Right lobe of liver (tissue), 6 donors: ENCODE data around the gene GCAT. TPM values are rescaled to one million over a fixed set of nuclear protein-coding genes. Genes with fewer than 3 reads are reported as not detected.
A peak's percentile ranks its signal among the peaks of the same experiment; 100 is the strongest.

Experiments
- ATAC-seq, 4 donors: fragments of 200-7000 bp; cut with Tn5 transposase; one replicate each; pipeline ENCODE4 v1.9.1; 2020; ENCODE audit warnings: mild to moderate bottlenecking in 4 of 4, moderate library complexity in 4 of 4
- DNase-seq, 3 donors: peaks; one replicate each; pipeline ENCODE4 v3.0.0-alpha.2; 2020
- H3K27ac ChIP-seq, 3 donors: fragments of 200-600 bp; one replicate each; pipeline ENCODE4 v1.8.0; 2022
- H3K27me3 ChIP-seq, 2 donors: fragments of 200-600 bp; one replicate each; pipeline ENCODE4 v1.8.0; 2022
- H3K36me3 ChIP-seq, 4 donors: fragments of 200-600 bp; sonication (generic) in 1 of 4; one replicate each; pipeline versions ENCODE4 v1.5.1 to v1.8.0; 2017 to 2022; ENCODE audit warnings: control low read depth in 1 of 4
- H3K4me1 ChIP-seq, 4 donors: fragments of 200-600 bp; sonication (generic) in 1 of 4; one replicate each; pipeline versions ENCODE4 v1.5.1 to v1.8.0; 2017 to 2022; ENCODE audit warnings: control low read depth in 1 of 4
- H3K4me3 ChIP-seq, 3 donors: fragments of 200-600 bp; one replicate each; pipeline ENCODE4 v1.8.0; 2022
- H3K9me3 ChIP-seq, 4 donors: fragments of 200-600 bp; sonication (generic) in 1 of 4; one replicate each; pipeline versions ENCODE4 v1.5.1 to v1.8.0; 2017 to 2022; ENCODE audit warnings: control low read depth in 1 of 4
- CTCF ChIP-seq, 4 donors: fragments of 200-600 bp in 3 of 4; fragments of 450-650 bp in 1 of 4; IDR thresholded peaks; one replicate each; pipeline versions ENCODE4 v1.5.1 to v1.8.0; 2016 to 2022; ENCODE audit warnings: antibody characterized with exemption in 4 of 4, mild to moderate bottlenecking in 2 of 4
- POLR2A ChIP-seq: fragments of 450-650 bp; IDR thresholded peaks from one replicate; pipeline ENCODE4 v1.6.1; 2017; ENCODE audit warnings: antibody characterized with exemption, mild to moderate bottlenecking
- WGBS: methylation state at CpG from one replicate; pipeline ENCODE4 v1.1.6; 2018; ENCODE audit warnings: low coverage, low lambda C conversion rate; ENCODE audit not compliant: insufficient coverage; ENCODE audit errors: missing lambda C conversion rate; 5-methylcytosine and 5-hydroxymethylcytosine counted together
- intact Hi-C, 2 donors: fragments of 100-400 bp; cut with DNase I; formaldehyde crosslinking; loops; one replicate each; pipeline versions ENCODE4 v1.11.2 to v1.14.1; 2022
- total RNA-seq, 6 experiments: library from RNA; depleted of rRNA in 2 of 6; stranded (reverse); fragments of >200 nt in 2 of 6; fragmentation: NEBNext Ultra II Directional in 3 of 6; extraction: Animal tissue kit (Norgen Biotek cat#: 25700) in 3 of 6; gene quantifications; one replicate each; pipeline versions ENCODE4 v1.1.0 to v1.2.4, GENCODE V29; 2016 to 2023
- donor health status: DM: no; HTN: yes; CAD: no.
- donor health status: DM: no; HTN: no; CAD: no.
- donor health status: DM: no; HTN: no; CAD: no.
- donor health status: DM: no; HTN: yes; CAD: no.
- donor health status: DM: no; HTN: yes; CAD: no.

The GCAT gene
- total RNA-seq, 6 experiments from 2014 or later: 21.9 to 43.0 (median 29.8) TPM

GRCh38 chr22:37782340-37783168 is 25.2 kb upstream of the GCAT start:
- Histone ChIP-seq H3K9me3 (no peaks in the 10 kb centered on the region), H3K27me3 (no peaks in the 10 kb centered on the region), H3K27ac (no peak overlapping the region), H3K36me3 (no peaks in the 10 kb centered on the region), H3K4me1 (peaks cover 0 to 2% (median 1%) of the 10 kb centered on the region in 4 donors), H3K4me3 (no peak overlapping the region)
- WGBS: 67% methylated on average over 14 of the region's 18 CpGs
- TF ChIP-seq CTCF (IDR thresholded peaks at IDR 0.05) (no peak), POLR2A (no peak)
- no peak for ATAC-seq
- intact Hi-C loops: no loop called here
- no peak for DNase-seq

- peak; percentile 75 to 86 (median 79) for ATAC-seq
- intact Hi-C loops: no loop called here
These were observed 22.8 kb upstream of the GCAT start for GRCh38 chr22:37784829-37785495.

GRCh38 chr22:37790234-37790633 is 17.5 kb upstream of the GCAT start:
- DNase-seq (no peak), ATAC-seq (no peak)
- H3K27ac ChIP-seq: no peak overlapping the region
- no peaks in the 10 kb centered on the region for H3K27me3 ChIP-seq
- intact Hi-C loops: no loop called here
- WGBS: 33% methylated on average over 1 of the region's 2 CpGs
- H3K4me1 ChIP-seq: peaks cover 0 to 4% (median 0%) of the 10 kb centered on the region in 4 donors
- H3K9me3 ChIP-seq: no peaks in the 10 kb centered on the region
- TF ChIP-seq CTCF (IDR thresholded peaks at IDR 0.05) (no peak), POLR2A (no peak)
- H3K4me3 ChIP-seq: no peak overlapping the region
- H3K36me3 ChIP-seq: no peaks in the 10 kb centered on the region

More at GRCh38 chr22:37784829-37785495, 22.8 kb upstream of the GCAT start:
- no peaks in the 10 kb centered on the region for H3K36me3 ChIP-seq
- H3K4me1 ChIP-seq: no peaks in the 10 kb centered on the region
- H3K4me3 ChIP-seq: no peak overlapping the region
- WGBS: 41% methylated on average over 6 of the region's 11 CpGs
- no peaks in the 10 kb centered on the region for H3K9me3 ChIP-seq
- no peak for TF ChIP-seq CTCF (IDR thresholded peaks at IDR 0.05)
- TF ChIP-seq POLR2A: no peak
- no peak overlapping the region for H3K27ac ChIP-seq
- peak in 1 of 3 donors; percentile 62 for DNase-seq
- H3K27me3 ChIP-seq: no peaks in the 10 kb centered on the region

GRCh38 chr22:37792494-37792893 is 15.2 kb upstream of the GCAT start:
- Histone ChIP-seq H3K4me1 (peaks cover 0 to 4% (median 0%) of the 10 kb centered on the region in 4 donors), H3K27ac (no peak overlapping the region), H3K36me3 (no peaks in the 10 kb centered on the region), H3K27me3 (no peaks in the 10 kb centered on the region), H3K4me3 (no peak overlapping the region), H3K9me3 (no peaks in the 10 kb centered on the region)
- ATAC-seq: peak in 1 of 4 donors; percentile 18
- no peak for DNase-seq
- intact Hi-C loops: no loop called here
- TF ChIP-seq CTCF (IDR thresholded peaks at IDR 0.05): no peak
- no peak for TF ChIP-seq POLR2A
- 81% methylated on average over 6 of the region's 6 CpGs for WGBS
